NCI-H82 (cell line): ENCODE data around the gene CCDC71.

Experiments
- DNase-seq: peaks from one replicate; lab custom pipeline; 2025; lab: John Stamatoyannopoulos, UW

CCDC71 gene

DNA sequence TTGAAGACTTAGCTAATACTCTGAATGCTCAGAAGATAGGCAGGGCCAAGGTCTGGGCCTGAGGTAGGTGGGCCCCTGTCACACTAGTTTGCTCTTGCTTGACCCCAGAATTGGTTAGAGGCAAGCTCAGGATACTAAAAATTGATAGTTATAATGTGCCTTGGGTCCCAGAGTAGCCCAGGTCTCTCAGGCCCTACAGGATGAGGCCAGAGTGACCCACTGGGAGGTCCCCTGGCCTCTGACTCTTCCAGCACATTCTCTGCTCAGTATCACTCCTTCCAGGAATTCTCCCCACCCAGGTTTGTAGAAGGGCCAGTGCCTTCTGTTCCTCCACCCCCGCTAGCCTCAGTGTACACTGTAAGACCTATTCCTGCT, 4.6 kb upstream of the CCDC71 start:
- DNase-seq, result no peak

DNA sequence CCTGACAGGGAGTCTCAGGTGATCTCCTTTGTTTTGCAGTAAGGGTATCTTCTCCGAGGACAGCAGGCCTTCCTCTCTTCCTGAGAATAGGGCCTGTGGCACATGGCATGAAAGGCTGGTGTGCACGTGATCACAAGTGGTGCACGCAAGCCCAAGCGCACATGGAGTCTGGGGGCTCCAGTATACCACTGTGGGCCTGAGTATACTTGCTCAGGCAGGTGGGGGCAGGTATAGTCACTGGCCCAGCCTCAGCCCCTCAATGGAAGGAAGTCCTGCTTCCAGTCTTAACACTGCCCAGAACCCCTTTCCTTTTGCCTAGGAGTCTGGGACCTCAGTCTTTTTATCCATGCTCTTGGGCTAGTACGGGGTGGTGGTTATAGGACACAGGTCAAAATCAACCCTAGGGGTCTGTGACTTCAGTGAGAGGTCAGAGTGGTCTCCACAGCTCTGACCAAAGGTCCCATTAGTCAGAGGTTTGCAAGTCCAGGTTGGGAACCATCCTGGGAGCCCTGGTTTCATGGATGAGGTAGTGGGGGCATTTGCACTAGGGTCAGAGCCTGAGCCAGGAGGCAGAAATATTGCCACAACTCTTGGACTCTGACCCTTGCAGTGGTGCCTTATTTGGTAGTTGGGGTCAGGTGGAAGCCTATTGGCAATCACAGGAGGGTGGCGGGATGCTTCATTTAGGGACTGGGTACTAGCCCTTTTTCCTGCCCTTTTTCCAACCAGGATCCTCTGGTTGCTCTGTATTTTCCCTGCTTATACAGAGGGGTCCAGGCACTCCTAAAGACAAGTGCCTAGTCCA, 823 bp upstream of the CCDC71 start:
- no peak for DNase-seq

DNA sequence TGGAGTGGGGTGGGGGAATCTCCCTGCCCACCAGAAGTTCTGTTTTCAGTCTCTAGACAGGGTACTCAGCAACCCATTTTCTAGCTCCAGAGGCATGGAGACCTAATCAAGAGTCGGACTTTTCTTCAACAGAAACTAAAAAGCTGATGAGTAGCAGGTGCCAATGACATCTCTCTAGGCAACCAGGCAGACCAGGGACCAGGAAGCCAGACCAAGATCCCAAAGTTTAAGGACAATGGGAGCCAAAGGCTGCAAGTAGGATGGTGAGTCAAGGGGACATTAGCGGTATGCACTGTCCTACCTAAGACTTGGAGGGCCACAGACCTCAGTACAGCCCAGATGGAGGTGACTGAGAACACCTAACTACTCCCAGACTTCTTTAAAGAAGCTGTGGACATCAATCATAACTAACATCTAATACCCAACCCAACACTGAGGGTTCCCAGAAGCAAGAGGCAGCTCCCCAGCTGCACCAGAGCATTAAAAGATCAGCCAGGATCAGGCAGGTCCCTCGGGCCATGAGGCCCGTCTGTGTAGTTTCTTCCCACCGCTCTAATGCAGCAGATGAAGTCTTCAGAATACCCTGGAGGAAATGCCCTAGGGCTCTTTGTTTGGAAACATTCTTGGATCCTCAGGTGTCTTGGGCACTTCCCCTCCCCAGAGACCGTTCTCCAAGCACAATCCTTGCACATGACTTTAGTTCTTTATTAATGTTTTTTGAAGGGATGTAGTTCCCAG, 979 bp downstream of the CCDC71 start:
- DNase-seq, result peak; percentile 62

DNA sequence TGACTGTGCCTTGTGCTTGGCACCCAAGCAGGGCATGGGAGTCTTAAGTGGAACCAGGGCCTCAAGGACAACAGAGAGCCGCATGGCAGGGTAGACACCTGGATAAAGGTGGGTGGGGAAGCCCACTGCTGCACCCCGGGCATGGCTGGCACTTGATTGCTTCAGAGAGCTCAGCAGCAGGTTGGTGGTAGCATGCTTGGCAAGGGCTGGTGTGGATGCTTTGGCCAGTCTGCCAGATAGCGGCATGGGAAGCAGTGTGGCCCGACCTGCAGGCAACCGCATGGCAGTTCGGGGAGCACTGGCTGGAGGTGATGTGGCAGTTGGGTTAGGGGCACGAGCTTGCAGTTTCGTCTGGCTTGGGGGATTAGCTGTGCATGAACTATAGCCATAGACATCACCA, 2.5 kb downstream of the CCDC71 start:
- DNase-seq, result no peak

DNA sequence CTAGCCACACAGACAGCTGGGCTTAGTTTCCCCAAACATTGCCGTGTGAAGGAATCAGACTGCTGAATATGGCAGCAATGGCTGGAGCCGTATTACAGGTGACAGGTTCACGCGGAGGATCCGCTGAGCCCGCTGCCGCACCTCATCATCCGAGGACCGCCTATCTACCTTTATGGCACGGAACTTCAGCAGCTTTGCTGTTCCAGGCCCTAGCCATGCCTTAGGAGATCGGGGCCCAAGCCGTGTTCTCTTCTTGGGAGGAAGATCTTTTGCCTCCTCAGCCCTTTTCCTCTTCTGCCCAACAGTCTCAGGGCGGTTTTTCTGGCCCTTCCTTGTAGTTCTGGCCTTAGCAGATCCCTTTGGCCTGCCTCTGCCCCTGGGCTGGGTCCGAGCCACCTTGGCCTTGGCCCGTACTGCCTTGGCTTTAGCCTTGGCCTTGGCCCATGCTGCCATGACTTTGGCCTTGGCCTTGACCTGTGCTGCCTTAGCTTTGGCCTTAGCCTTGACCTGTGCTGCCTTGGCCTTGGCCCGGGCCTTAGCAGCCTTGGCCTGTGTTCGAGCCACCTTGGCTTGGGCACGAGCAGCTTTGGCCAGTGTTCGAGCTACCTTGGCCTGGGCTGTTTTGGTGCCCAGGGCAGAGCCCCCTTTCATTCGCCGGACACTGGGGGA, 3.2 kb downstream of the CCDC71 start:
- DNase-seq, result no peak

DNA sequence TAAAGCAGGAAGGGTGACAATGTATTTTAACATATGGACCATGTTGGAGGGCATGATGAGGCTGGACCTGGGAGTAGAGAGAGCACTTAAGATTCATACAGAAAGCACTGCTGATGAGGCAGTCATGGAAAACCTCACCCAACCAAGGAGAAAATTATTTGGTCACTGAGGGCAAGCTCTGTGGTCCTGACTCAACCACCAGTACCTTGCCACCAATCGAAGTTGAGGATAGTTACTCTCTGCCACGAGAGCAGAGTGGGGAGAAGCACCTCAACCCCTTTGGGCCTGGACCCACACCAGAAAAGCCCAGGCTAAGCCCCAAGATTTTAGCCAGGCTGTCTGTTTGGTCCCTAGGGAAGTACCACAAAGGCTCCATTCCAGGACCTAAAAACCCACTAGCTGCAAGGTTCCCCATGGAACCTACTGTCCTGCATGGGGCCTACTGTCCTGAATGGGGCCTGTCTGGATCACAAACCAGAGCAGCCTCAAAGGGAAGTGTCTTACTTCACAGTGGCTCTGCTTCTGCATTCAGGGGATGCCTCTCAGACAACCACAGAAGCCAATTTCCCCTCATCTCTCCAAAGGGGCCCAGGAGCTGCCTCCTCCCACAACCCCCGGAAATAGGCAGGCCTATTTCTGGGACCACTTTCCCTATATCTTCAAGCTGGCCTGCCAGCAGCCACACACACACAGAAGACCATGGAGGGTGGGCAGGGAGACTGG, 4.2 kb downstream of the CCDC71 start:
- no peak for DNase-seq

DNA sequence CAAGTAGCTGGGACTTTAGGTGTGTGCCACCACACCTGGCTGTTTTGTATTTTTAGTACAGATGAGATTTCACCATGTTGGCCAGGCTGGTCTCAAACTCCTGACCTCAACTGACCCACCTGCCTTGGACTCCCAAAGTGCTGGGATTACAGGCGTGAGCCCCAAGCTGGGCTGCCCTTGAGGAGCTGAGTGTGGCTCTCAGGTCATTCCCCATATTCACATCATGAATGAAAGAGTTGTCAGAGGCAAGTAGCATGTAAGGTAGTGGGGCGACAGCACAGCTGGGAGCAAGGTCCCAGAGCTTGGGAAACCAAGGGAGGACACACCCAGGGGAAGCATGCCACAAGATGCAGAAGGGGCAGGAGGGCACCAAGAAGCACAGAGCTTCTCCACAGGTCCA, 4.9 kb downstream of the CCDC71 start:
- DNase-seq, result no peak

DNA sequence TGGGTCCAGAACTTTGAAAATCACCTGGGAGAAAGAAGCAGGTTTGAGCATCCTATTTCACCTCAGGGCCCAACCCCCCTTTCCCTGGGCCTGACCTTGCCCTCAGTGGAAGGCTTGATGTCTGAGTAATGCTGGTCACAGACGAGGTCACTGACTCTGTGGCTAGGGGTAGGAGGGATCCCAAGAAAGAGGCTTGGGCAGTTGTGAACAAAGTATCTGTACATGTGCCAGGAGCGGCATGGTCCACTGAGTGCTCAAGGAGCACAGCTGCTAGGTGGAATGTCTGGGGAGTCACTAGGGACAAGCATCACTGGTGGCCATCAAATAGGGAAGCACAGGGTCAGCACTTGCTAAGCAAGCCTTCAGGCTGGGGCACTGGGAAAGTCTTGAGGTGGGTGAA, 7.3 kb downstream of the CCDC71 start:
- DNase-seq, result no peak

DNA sequence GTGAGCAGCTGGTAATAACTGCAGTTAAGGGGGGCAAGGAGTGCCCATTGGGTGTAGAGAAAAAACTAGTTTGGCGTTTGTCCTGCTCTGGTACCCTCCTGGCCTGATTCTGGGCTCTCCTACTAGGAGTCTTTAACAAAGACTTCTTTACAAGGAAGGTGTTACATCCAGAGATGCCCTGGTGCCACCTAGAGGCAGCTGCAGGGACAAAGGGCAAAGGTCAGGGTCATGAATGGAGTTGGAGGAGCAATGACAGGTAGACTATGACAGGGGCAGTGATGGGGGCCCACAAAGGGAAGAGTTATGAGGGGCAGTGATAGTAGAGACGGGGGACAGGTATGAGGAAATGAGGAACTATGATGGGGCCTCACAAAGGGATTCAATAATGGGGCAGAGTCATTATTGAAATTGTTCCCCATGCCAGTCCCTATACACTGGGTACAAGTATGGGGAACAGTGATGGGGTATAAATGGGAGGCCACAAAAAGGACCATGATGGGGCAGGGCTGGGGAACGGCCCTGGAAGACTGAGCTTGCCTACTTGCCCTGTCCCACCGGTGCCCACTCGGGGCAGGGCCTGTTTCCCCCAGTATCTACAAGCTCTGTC, 7.9 kb downstream of the CCDC71 start:
- peak; percentile 50 for DNase-seq

DNA sequence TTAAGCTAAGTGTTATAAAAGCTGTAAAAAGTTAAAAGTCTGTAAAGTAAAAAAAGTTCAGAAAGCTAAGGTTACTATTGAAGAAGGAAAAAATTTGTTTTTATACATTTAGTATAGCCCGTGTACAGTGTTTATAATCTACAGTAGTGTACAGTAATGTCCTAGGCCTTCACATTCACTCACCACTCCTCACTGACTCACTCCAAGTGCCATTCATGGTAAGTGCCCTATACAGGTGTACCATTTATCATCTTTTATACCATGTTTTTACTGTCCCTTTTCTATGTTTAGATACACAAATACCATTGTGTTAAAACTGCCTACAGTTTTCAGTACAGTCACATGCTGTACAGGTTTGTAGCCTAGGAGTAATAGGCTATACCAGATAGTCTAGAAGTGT, 8.8 kb downstream of the CCDC71 start:
- no peak for DNase-seq

DNA sequence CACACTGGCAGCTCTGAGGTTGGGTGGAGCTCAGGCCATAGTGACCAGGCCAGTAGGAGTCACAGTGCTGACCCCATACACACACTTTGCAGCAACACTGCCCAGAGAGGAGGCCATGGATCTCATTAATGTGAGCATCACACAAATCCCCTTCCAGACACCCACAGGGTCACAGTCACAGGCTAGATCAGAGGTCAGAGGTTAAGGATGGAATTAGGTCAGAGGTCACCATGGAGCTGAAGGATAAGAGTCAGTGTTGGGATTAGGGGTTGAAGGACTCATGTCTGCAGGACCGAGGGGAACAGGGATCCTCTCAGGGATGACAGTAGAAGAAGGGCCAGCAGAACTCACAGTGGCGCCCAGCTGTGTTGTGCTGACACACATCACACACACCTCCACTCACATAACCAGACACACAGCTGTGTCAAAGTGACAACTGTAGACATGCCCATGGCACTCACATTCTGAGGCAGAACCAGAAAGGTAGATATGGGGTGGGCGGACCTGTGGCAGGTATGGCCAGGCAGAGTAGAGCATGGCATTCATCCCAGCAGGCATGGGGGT, 12.7 kb downstream of the CCDC71 start:
- no peak for DNase-seq

DNA sequence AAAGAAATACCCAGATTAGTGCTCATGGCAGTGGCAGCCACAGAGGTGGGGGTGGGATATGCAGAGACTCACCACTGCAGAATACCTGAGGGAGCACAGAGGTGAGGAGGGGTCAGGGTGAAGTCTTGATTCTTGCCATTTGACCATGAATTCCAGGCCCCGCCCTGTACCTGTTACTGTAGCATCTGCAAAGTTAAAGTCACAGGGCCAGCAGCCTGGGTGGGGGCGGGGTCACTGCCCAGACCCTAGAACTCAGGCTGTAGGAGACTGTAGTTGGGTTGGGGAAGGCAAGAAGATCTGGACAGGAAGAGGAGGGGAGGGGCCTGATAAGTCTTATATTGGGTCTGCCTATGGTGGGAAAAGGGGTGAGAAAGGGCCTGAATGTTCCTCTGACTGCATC, 14.5 kb downstream of the CCDC71 start:
- DNase-seq, result no peak

DNA sequence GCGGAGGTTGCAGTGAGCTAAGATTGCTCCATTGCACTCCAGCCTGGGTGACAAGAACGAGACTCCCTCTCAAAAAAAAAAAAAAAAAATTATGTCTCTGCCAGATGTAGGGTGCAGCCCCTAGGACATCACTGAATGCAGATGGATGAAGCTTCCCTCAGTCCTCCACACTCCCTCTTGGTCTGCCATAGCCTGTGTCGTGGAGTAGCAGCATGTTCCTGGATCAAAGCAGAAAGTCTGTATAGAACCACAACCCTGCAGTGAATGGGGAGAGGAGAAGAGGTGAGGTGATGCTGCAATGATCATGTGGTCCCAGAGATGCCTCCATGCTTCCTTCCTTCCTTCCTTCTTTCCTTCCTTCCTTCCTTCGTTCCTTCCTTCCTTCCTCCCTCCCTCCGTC, 18.0 kb downstream of the CCDC71 start:
- DNase-seq, result no peak

DNA sequence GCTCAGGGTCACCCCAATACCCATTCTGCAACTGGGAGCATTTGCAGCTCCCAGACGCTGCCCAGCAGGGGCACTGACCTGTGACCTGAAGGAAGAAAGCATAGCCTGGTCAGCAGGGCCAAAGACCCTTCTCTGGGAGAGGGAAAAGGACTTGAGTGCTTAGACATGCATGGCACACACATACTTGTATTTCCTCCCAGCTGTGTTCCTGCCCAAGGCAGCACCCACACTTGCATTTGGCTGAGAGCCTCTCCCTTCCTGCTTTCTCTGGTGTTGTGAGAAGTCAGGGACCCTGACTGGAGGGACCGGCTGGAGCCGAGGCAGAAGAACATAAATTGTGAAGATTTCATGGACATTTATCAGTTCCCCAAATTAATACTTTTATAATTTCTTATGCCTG, 26.1 kb downstream of the CCDC71 start:
- no peak for DNase-seq

DNA sequence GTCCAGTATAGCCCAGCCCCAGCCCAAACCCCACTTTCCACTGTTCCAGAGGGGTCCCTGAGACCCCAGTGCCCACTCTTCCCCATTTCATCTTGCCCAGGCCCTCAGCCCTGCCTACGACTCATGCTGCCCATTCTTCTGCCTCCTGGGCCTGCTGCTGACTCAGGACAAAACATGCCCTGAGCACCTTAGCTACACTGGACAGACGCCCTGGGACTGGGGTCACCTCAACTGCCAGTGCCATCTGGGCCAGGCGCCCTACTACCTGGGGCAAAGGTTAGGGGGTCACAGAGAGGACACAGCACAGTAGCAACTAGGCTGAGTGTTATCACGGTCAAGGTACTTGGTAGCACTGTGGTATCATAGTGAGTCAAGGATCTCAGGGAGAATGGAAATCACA, 30.6 kb downstream of the CCDC71 start:
- DNase-seq, result no peak

DNA sequence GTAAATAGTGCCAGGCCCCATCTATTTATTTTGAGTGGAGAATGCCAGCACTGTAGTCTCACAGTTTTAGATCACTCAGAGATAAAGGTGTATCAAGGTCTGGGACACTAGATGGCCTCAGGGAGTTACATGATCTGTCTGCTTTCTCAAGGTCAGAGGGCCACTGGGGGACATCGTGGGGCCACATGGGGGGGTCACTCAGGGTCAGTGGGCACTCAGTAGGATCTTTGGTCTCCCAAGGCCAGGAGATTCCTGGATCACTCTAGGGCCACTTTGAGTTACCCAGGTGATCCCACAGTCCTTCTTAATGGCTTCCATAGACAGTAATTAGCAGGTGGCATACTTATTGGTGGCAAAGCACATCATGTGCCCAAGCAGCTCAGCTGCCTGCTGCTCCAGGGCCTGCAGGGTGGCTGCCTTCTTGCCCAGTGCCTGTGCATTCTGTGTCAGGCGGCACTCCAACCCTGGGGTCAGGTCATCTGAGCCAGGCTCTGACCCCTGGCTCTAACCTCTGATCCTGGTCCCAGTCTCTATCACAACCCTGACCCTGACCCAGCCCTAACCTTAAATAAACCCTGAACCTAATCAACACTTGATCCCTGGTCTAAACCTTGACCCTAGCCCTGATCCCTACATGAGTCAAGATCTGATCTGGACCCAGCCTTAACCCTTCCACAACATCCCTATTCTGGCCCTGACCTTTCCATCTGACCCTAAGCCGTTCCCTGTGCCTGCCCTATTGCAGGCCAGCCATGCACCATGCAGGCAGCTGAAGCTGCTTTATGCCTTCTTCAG, 31.5 kb downstream of the CCDC71 start:
- no peak for DNase-seq

DNA sequence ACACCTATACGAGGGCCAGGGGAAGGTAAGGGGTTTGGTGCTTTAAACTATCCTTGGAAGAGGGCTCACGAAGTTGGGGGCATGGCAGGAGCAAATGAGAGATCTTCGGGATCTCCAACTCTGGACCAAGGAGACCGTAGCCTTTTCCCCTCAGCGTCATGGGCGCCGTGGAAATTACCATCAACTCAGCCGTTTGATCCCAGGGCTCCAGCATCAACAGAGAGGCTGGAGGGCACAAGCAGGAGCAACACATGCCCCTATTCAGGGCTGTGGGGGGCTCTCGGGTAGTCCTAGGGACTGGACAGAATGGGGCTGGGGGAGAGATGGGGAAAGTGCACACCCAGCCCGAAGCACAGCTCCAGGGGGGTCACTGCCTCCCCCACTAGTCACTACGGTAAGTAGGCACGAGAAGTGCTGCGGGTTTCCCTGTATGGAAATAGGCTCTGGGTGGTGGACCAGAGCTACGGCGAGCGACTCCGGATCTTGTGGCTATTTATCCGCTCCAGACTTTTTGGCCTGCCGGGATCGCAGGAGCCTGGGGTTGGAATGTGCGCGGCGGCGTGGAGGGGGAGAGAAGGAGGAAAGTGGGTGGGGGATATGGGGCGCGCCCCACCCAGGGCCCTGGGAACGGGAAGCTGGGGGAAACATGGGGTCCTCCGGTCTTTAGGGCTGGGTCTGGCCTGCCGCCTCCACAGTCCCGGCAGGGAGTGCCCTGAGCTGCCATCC, 32.7 kb downstream of the CCDC71 start:
- DNase-seq, result peak; percentile 86

DNA sequence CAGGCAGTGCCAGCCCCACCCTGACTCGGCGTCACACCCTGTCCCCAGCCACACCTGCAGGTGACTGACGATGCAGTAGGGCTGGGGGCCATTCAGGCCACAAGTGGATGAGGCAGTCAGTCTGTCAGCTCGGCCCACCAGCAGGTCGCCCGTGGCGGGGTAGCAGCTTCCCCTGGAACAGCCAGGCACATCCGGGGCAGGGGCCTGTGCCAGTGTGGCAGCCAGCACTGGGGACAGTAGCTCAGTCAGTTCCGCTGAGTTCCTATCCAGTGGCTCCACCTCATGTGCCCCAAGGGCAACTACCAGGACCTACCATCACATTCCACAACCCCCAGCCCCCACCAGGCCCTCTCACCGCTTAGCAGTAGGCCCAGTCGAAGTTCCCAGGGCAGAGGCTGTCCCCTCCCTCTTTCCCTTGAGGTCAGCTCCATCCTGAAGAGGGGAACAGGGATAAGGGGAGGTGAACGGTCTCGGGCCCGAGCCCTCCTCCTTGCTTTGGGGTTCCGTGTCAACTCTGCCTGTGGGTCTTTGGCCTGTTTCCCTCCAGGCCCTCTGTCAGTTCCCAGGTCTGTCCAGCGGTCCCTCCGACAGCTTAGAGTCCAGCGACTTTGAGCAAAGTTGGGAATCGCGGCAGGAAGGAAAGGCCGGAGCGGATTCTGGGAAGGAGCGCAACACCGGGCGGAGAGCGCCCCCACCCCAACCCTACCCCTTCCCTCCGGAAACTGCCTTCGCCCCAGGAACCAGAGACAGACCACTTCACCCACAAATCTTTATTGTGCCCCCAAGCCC, 33.5 kb downstream of the CCDC71 start, which contains the start of gene LAMB2:
Gene LAMB2, minus strand, starts transcription at position 614 of the 789 bp plus-strand sequence. Its CDS starts 183 bp downstream, at position 431.
- DNase-seq, result peak; percentile 72

DNA sequence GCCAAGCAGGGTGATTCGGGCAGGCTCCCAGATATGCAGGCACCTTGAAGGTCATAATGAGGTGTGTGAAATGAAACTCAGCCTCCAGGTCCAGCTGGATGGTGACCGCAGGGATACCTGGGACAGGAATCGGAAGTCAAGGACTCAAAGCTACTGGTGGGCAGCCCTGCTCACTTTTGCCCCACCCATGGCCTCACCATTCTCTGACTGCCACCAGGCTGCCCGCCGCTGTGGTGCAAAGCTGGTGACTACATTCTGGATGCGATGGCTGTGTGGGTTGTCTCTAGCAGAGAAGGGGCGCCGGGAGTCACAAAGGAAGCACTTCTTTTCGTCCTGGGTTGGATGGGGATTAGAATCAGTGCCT, 34.1 kb downstream of the CCDC71 start:
- no peak for DNase-seq
